Adrenal gland (tissue), 12 donors: ENCODE results near the gene DELE1. TPM values are rescaled to one million over a fixed set of nuclear protein-coding genes. Genes with fewer than 3 reads are reported as not detected.

ENCODE experiments used
- DNase-seq, 7 donors: peaks; one replicate each; pipeline ENCODE4 v3.0.0-alpha.2; 2019 to 2020
- H3K27ac ChIP-seq, 5 donors: fragments of 200-600 bp; sonication (generic) in 4 of 5; 1 replicate in 3 of 5; 2 replicates in 2 of 5; pipeline versions ENCODE4 v1.5.1 to v1.8.0; 2016 to 2020; ENCODE audit warnings: mild to moderate bottlenecking in 1 of 5
- H3K27me3 ChIP-seq: fragments of 200-600 bp; 2 replicates; pipeline ENCODE4 v1.8.0; 2021
- H3K36me3 ChIP-seq, 2 donors: fragments of 200-600 bp; replicated peaks in 1 of 2; 1 replicate in 1 of 2; 2 replicates in 1 of 2; pipeline versions ENCODE4 v1.5.1 to v1.8.0; 2018 to 2022
- H3K4me1 ChIP-seq, 2 donors: fragments of 200-600 bp; replicated peaks in 1 of 2; 1 replicate in 1 of 2; 2 replicates in 1 of 2; pipeline versions ENCODE4 v1.5.1 to v1.8.0; 2018 to 2021
- H3K4me3 ChIP-seq, 4 donors: fragments of 200-600 bp; sonication (generic) in 3 of 4; one replicate each; pipeline ENCODE4 v1.5.1; 2016 to 2018
- H3K9me3 ChIP-seq, 3 donors: fragments of 200-600 bp; sonication (generic) in 1 of 3; replicated peaks in 1 of 3; 1 replicate in 2 of 3; 2 replicates in 1 of 3; pipeline versions ENCODE4 v1.5.1 to v1.8.0; 2016 to 2021
- CTCF ChIP-seq, 6 experiments: fragments of 450-650 bp in 4 of 6; fragments of 200-600 bp in 2 of 6; sonication (generic) in 1 of 6; IDR thresholded peaks; 1 replicate in 5 of 6; 2 replicates in 1 of 6; pipeline versions ENCODE4 v1.5.1 to v1.8.0; 2016 to 2021; ENCODE audit warnings: antibody characterized with exemption in 6 of 6, mild to moderate bottlenecking in 2 of 6, moderate library complexity in 1 of 6
- POLR2A ChIP-seq, 2 donors: fragments of 450-650 bp; IDR thresholded peaks; one replicate each; pipeline ENCODE4 v1.6.1; 2017; ENCODE audit warnings: antibody characterized with exemption in 2 of 2, mild to moderate bottlenecking in 2 of 2, moderate library complexity in 1 of 2
- WGBS, 4 donors: extraction: QIAGEN DNeasy Blood & Tissue Kit in 2 of 4; methylation state at CpG; one replicate each; pipeline versions ENCODE4 v1.1.5 to v1.1.7; 2013 to 2017; 5-methylcytosine and 5-hydroxymethylcytosine counted together
- intact Hi-C, 2 donors: fragments of 100-400 bp; cut with DNase I; formaldehyde crosslinking; loops; one replicate each; pipeline versions ENCODE4 v1.14.1 to v1.15.0; 2022 to 2023
- polyA plus RNA-seq, 3 donors: library from polyadenylated mRNA; stranded (reverse); fragments of 200-250 nt in 2 of 3; fragments of 350-450 nt in 1 of 3; fragmentation: Illumina TruSeq in 1 of 3; extraction: RNeasy Lipid Tissue Mini Kit (QIAGEN cat#74804) in 1 of 3; gene quantifications; one replicate each; pipeline ENCODE4 v1.2.3, GENCODE V29; 2013 to 2014
- total RNA-seq, 9 donors: library from RNA; depleted of rRNA in 4 of 9; stranded (reverse); fragments of >200 nt in 4 of 9; fragments of 120-200 nt in 1 of 9; fragmentation: NEBNext Ultra II Directional in 1 of 9; extraction: Animal tissue kit (Norgen Biotek cat#: 25700) in 1 of 9; gene quantifications; one replicate each; pipeline versions ENCODE4 v1.1.0 to v1.2.4, GENCODE V29; 2013 to 2023
- donor health status: healthy with polysubstance abuse.
- donor health status: Bipolar disorder and iron deficiency.
- donor health status: DM: yes; HTN: yes; CAD: no.
- donor health status: DM: no; HTN: no; CAD: no.
- donor health status: DM: no; HTN: no; CAD: no.
- donor health status: DM: yes; HTN: yes; CAD: no.

Gene DELE1
- total and polyA plus RNA-seq, 12 donors, result 65.2 to 162 (median 111) TPM

- peaks cover 0 to 18% of the 10 kb centered on the region in 2 donors for H3K36me3 ChIP-seq
- peaks cover 10 to 36% of the 10 kb centered on the region in 2 donors for H3K4me1 ChIP-seq
- H3K27me3 ChIP-seq, result no peaks in the 10 kb centered on the region
- DNase-seq, result peak; percentile 92 to 96 (median 95)
- intact Hi-C loops, result no loop called here
- TF ChIP-seq CTCF (IDR thresholded peaks at IDR 0.05), result peak; percentile 85 to 98 (median 96)
- peak; percentile 85 to 98 for TF ChIP-seq POLR2A (IDR thresholded peaks at IDR 0.05)
- H3K9me3 ChIP-seq, result no peaks in the 10 kb centered on the region
- H3K27ac ChIP-seq, result peak within 1 kb of the TSS; percentile 88 to 98 (median 96)
- peak within 1 kb of the TSS in 3 of 4 donors; percentile 36 to 91 (median 75) for H3K4me3 ChIP-seq
- WGBS, 4 donors, result 0 to 2% (median 0%) methylated on average over 20 to 63 of the region's 63 CpGs
Observed at GRCh38 chr5:141968914-141969608, 45.4 kb downstream of the DELE1 start, which contains the start of gene RNF14. Gene RNF14 (plus strand): TSS chr5:141969105. CDS start chr5:141973589, 4,484 bp downstream.

GRCh38 chr5:141969783-141970771 lies 46.4 kb downstream of the DELE1 start:
- H3K27me3 ChIP-seq, result no peaks in the 10 kb centered on the region
- H3K4me3 ChIP-seq, result peak overlapping the region in 2 of 4 donors; percentile 75 to 91
- peaks cover 10 to 42% of the 10 kb centered on the region in 2 donors for H3K4me1 ChIP-seq
- H3K36me3 ChIP-seq, result peaks cover 0 to 27% of the 10 kb centered on the region in 2 donors
- 46 to 58% (median 50%) methylated on average over 2 of the region's 2 CpGs for WGBS, 4 donors
- peak in 2 of 7 donors; percentile 37 to 57 for DNase-seq
- intact Hi-C loops, result no loop called here
- peak overlapping the region; percentile 88 to 98 (median 96) for H3K27ac ChIP-seq
- TF ChIP-seq CTCF (IDR thresholded peaks at IDR 0.05) (no peak), POLR2A (IDR thresholded peaks at IDR 0.05) (peak in 1 of 2 donors; percentile 46)
- H3K9me3 ChIP-seq, result no peaks in the 10 kb centered on the region

- Histone ChIP-seq H3K27me3 (no peaks in the 10 kb centered on the region), H3K36me3 (peaks cover 0 to 48% of the 10 kb centered on the region in 2 donors), H3K4me3 (no peak overlapping the region), H3K9me3 (no peaks in the 10 kb centered on the region), H3K27ac (no peak overlapping the region), H3K4me1 (peaks cover 10 to 52% of the 10 kb centered on the region in 2 donors)
- WGBS, 4 donors, result 39 to 63% (median 52%) methylated on average over 1 of the region's 1 CpG
- intact Hi-C loops, result no loop called here
- no peak for DNase-seq
- TF ChIP-seq POLR2A (IDR thresholded peaks at IDR 0.05) (no peak), CTCF (IDR thresholded peaks at IDR 0.05) (no peak)
Observed at GRCh38 chr5:141973871-141974595, 50.4 kb downstream of the DELE1 start.
